Stomach (tissue), 4 donors: Measurements from ENCODE around the gene BDH1.

Experiments
- POLR2A ChIP-seq, 4 donors: fragments of 450-650 bp; IDR thresholded peaks; one replicate each; pipeline ENCODE4 v1.6.1; 2016; ENCODE audit warnings: antibody characterized with exemption in 4 of 4, control low read depth in 2 of 4, mild to moderate bottlenecking in 1 of 4, moderate library complexity in 1 of 4
- POLR2AphosphoS5 ChIP-seq, 3 donors: sonication (generic); formaldehyde crosslinking; IDR thresholded peaks; one replicate each; pipeline ENCODE4 v1.6.1; 2016; ENCODE audit warnings: antibody characterized with exemption in 3 of 3

DNA sequence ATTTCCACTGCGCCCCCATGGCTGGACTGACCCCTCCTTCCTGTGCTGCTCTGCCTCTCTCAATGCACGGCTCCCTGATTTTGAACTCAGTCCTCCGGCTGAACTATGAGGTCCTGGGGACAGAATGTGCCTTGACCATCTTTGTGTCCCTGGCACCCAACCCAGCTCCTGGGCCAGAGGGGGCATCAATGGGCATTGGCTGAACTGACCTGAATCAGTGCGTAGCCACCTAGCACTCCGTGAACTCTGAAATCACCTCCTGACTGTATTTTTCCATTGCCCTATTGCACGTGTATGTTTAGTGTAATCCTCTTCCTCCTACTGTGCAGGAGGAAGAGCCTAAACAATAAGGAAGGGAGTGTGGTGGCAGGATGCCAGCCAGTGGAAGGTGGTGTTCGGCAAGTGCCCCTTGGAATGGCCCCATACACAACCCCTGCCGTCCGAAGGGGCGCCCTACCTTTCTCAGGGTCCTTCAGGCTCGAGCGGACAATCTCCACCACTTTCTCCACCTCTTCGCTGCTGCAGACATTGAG lies 33.5 kb downstream of the BDH1 start:
- no peak for TF ChIP-seq POLR2A (IDR thresholded peaks at IDR 0.05)
- peak in 2 of 3 donors; percentile 54 to 62 for TF ChIP-seq POLR2AphosphoS5 (IDR thresholded peaks at IDR 0.05)
